Lower leg skin (tissue), 3 donors: ENCODE measurements around the gene CEP192.
"Not testable (repeated sequence)": the region's sequence is repeated elsewhere in the genome, so short reads cannot be mapped to it uniquely, and the experiment has no call there.

ENCODE experiments used
- CTCF ChIP-seq, 3 donors: fragments of 450-650 bp; IDR thresholded peaks; one replicate each; pipeline ENCODE4 v1.5.1; 2016; ENCODE audit warnings: antibody characterized with exemption in 3 of 3, mild to moderate bottlenecking in 3 of 3, moderate library complexity in 2 of 3
- POLR2A ChIP-seq, 2 donors: fragments of 450-650 bp; IDR thresholded peaks; one replicate each; pipeline ENCODE4 v1.6.1; 2016 to 2017; ENCODE audit warnings: antibody characterized with exemption in 2 of 2, mild to moderate bottlenecking in 1 of 2, moderate library complexity in 1 of 2

- TF ChIP-seq CTCF, POLR2A (IDR thresholded peaks at IDR 0.05): not testable (repeated sequence)
Observed at GRCh38 chr18:12997330-12997729, 6.2 kb downstream of the CEP192 start.
